Left lobe of liver (tissue), 2 donors: Measurements from ENCODE around the gene BTBD2. TPM values are rescaled to one million over a fixed set of nuclear protein-coding genes. Genes with fewer than 3 reads are reported as not detected.

ENCODE experiments used
- ATAC-seq: fragments of 200-7000 bp; cut with Tn5 transposase; one replicate; pipeline ENCODE4 v1.9.1; 2020; ENCODE audit warnings: mild to moderate bottlenecking, moderate library complexity
- DNase-seq: peaks from one replicate; pipeline ENCODE4 v3.0.0-alpha.2; 2020; ENCODE audit warnings: low spot score
- total RNA-seq: library from RNA; stranded (reverse); gene quantifications from one replicate; pipeline ENCODE4 v1.2.1, GENCODE V29; 2021
- donor health status: DM: no; HTN: no; CAD: no; lungs with moderate emphysema.
- donor health status: DM: no; HTN: yes; CAD: no.

Gene BTBD2
- total RNA-seq, 1 donor from 2014 or later, result 25.9 TPM

- peak; percentile 11 for ATAC-seq
- DNase-seq, result no peak
Measured at GRCh38 chr19:1968279-1969175, 47.0 kb downstream of the BTBD2 start.

GRCh38 chr19:1967087-1967608 lies 48.4 kb downstream of the BTBD2 start:
- DNase-seq (no peak), ATAC-seq (no peak)

DNA sequence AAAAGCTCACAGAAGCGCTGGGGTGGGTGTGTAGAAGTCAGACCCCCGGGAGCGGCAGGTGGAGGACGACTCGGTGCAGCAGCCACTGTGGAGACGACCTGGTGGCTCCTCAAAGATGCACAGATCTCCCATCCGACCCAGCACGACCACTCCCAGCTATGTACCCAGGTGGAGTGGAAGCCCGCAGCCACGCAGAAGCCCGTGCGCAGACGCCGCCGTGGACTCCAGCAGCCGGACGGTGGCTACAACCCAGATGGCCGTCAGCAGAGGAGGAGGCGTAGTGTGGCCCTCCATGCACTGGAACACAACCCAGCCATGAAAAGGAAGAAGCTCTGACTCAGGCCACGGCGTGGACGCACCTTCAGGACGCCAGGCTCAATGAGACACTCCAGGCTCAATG lies 52.8 kb downstream of the BTBD2 start:
- ATAC-seq (no peak), DNase-seq (no peak)

GRCh38 chr19:1961000-1961883 lies 54.3 kb downstream of the BTBD2 start:
- DNase-seq, result no peak
- ATAC-seq, result peak; percentile 20

GRCh38 chr19:1959928-1960589 lies 55.5 kb downstream of the BTBD2 start:
- ATAC-seq, result peak; percentile 36
- DNase-seq, result no peak

DNA sequence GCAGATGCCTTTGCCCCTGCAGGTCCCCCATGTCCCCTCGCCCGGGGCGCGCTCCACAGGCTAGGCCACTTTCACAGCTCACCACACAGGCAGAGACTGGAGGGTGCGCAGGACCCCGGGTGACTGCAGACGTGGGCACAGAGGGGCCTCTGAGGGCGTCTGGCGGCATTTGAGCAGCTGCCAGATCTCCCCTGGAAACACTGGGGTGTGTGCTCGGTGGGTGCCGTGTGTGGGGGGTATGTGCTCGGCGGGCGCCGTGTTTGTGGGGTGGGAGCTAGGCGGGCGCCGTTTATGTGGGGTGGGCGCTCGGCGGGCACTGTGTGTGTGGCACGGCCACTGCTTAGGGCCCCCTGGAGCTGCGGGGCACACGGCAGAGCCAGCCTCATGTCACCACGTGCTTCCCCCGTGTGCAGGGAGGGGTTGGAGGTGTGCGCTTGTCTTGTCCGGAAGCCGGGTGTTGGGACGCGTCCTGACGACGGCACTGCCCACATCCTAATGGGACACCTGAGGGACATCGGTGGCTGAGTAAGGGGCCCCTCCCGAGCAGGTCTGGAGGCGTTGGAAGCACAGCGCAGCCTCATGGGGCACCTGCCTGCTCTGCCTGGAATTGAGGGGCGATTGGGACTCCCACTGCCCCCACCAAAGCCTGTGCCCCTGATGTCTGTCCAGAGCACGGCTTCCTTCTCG lies 57.8 kb downstream of the BTBD2 start:
- ATAC-seq, result no peak
- DNase-seq, result no peak

DNA sequence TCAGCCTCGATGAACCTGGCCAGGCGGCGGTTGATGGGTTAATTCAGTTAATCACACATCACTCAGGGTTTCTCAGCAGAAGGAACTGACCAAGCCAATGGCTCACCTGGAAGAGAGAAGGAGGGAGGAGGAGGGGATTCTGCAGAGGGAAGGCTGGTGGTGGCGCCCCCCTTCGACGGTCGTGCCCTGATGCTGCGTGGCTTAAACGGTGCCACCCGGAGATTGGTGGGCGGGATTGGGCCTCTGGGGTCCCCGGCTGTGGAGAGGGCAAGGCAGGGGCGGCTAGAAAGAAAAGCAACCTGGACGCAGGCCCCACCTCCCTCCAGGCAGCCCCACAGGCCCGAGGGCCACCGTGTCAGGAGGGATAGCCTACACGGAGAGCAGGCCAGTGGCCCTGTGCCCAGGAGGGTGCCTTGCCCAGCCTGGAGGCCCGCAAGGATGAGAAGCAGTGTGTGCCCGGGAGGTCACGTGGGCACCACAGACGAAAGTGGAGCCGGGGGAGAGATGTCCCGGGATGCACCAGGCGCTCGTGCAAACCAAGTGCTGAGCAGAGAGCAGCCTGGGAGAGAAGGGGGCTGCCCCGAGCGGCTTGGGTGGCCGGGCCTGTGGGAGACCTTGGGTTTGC lies 58.5 kb downstream of the BTBD2 start:
- DNase-seq (no peak), ATAC-seq (no peak)

- DNase-seq (no peak), ATAC-seq (no peak)
Measured at GRCh38 chr19:1956122-1956494, 59.4 kb downstream of the BTBD2 start.

GRCh38 chr19:1955171-1956121 lies 60.1 kb downstream of the BTBD2 start:
- no peak for ATAC-seq
- DNase-seq, result no peak

GRCh38 chr19:1954532-1954933 lies 61.0 kb downstream of the BTBD2 start:
- ATAC-seq (no peak), DNase-seq (no peak)

DNA sequence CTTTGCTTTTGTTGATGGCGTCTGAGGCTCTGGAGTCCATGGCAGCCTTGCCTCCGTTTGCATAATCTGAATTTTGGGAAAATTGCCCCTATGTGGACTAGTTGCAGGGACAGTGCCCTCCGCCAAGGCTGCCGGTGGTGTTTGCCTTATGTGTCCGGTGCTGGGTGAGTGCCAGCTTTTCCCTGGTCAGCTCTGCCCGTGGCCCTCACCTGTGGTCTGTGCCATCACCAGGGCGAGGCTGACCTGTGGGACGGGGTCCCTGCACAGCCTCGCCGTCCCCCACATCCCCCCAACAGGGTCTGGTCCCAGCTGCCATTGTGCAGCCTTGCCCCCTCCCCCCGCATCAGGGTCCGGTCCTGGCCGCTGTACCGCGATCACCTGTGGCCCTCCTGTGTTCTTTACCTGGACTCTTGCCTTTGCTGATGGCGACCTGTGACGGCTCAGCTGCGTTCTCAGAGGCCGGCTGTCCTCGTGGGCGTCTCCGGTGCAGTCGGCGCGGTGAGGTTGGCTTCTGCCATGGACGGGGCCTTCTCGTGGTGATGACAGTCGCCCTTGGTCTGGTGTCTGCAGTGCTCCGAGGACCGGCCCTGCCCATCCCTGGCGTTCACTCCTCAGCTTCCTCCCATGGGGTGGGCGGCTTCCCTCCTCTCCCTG lies 61.9 kb downstream of the BTBD2 start:
- ATAC-seq (no peak), DNase-seq (no peak)

DNA sequence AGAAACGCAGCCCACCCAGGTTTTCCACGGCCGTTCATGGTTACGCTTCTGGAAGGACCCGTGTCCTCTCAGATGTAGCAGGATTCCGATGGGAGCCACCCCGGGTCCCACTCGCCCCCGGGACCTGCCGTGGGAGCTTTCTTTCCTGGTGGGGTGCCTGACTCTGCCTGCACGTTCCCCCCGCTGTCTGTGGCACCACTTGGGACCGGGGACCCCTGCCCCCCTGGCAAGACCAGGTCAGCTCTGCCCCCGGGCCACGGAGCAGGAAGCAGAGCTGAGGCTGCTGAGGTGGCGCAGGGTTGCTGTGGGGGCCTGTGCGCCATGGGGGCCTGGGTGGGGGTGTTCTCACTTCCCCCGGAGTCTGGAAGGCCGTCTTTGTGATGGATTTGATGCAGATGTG lies 62.5 kb downstream of the BTBD2 start:
- ATAC-seq (no peak), DNase-seq (no peak)

- no peak for DNase-seq
Measured at GRCh38 chr19:1952635-1953034, 62.9 kb downstream of the BTBD2 start.

GRCh38 chr19:1950640-1951039 lies 64.9 kb downstream of the BTBD2 start:
- DNase-seq, result no peak
- no peak for ATAC-seq

More at GRCh38 chr19:1952635-1953034, 62.9 kb downstream of the BTBD2 start:
- ATAC-seq, result no peak

DNA sequence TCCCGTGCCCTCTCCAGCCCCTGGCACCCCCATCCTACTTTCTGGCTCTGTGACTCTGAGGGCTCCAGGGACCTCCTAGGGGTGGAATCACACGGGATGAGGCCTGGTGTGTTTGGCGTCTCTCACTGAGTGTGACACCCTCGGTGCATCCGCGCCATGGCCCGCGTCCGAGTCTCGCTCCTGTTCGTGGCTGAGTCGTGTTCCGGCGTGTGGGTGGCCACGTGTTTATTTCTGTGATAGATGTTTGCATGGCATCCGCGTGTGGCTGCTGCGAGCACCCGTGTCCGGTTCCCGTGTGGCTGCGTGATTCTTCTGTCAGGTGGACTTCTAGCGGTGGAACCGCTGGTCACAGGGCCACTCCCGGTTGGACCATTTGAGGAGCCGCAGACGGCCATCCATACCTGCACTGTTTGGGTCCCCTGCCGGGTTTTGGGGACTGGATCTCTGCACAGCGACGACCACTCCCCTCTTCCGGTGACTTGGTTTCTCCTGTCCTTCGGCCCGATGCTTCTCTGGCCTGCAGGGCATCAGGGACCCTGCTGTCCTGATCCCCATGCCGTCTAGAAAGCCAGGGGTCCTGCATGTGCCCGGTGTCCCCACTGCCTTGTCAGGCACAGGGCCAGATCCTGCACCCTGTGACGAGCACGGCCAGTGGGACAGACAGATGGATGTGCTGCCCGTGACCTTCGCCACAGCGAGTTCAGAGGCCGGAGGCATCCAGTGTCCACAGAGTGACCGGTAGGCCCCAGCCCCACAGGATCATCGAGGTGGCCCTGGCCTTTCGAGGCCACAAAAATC lies 66.0 kb downstream of the BTBD2 start:
- ATAC-seq (no peak), DNase-seq (no peak)

- DNase-seq, result no peak
- no peak for ATAC-seq
Measured at GRCh38 chr19:1947651-1948209, 67.8 kb downstream of the BTBD2 start.

DNA sequence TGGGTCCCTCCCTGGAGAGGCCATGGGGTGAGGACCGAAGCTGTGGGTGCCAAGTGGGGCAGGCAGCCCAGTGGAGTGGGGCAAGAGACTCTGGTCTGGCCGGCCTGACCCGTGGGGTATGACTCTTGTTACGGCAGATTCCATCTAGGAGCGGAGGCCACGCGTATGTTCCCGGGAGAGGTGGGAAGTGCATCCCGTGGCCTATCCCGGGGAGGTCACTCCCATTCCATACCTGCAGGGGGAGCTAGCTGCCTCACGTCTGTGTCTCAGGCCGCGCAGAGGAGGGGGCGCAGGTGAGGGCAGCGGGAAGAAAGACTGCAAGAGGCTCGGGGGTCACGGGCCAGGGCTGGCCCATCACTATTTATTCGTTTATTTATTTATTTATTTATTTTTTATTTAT lies 69.6 kb downstream of the BTBD2 start:
- ATAC-seq (peak; percentile 15), DNase-seq (no peak)
